HG03442 (cell line): ENCODE data around the gene ZNF670.

ENCODE experiments used
- ATAC-seq: cut with Tn5 transposase; IDR thresholded peaks from one replicate; pipeline ENCODE4 v1.9.1; 2021; ENCODE audit warnings: mild to moderate bottlenecking, moderate library complexity; ENCODE audit not compliant: unreplicated experiment

ZNF670 gene

GRCh38 chr1:247104965-247105364 is 26.4 kb upstream of the ZNF670 start:
- no peak for ATAC-seq

GRCh38 chr1:247103859-247104591 is 25.4 kb upstream of the ZNF670 start, which contains the start of gene ZNF669:
Gene ZNF669 (minus strand): TSS chr1:247104356. CDS start chr1:247104199, 157 bp downstream.
- ATAC-seq: peak; percentile 99

- ATAC-seq: no peak
Observed at GRCh38 chr1:247102381-247102780, 23.8 kb upstream of the ZNF670 start.

DNA sequence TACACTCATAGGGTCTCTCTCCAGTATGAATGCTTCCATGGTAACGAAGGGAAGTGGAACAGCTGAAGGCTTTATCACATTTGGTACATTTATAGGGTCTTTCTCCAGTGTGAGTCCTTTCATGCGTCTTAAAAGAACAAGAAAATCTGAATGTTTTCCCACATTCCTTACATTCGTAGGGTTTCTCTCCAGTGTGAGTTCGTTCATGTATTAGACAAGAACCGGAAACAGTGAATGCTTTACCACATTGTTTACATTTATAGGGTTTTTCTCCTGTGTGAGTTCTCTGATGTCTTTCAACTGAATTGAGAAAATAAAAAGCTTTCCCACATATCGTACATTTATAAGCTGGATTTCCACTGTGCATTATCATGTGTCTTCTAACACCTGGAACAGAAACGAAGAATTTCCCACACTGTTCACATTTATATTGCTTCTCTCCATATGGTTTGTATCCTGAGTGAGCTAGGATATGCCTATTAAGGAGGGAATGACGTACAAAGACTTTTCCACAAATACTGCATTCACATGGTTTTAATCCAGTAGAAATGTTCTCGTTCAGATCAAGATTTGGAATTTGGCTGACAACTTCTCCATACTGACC is 22.2 kb upstream of the ZNF670 start:
- ATAC-seq: no peak

GRCh38 chr1:247096958-247097357 is 18.3 kb upstream of the ZNF670 start:
- no peak for ATAC-seq

DNA sequence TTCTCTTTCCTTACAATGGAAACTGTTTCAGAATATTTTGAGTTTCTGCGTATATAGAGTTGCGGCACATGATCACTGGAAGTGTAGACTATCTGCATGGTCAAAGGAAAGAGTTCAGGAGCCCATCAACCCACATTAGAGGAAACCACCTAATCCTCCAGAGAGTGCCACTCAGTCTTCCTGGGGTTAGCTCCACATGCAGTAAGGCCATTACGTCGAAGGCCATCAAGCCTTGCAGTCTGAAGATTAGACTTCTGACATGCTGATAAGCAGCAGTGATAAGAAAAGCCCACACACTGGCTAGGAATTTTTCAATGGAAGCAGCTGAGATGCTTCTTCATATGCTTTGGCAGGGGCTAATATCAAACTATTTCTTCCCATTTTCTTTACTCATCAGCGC is 17.9 kb upstream of the ZNF670 start:
- ATAC-seq: no peak

DNA sequence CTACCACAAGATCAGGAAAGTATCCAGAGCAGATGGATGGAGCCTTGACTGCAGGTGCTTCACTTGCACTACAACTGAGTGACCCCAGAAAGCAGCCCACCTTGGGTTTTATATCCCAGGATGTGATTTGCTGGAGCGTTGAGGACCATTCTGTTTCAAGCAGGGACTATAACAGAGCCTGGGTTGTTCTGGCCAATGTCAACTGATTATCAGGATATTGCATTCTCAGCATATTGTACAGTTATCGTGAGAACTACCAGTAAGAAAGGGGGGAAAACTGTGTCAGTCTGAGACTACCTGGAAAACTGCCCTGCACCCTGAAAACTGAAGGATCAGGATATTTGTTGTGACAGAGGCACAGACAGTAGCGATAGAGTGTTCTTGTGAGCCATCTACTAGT is 17.5 kb upstream of the ZNF670 start:
- ATAC-seq: no peak

DNA sequence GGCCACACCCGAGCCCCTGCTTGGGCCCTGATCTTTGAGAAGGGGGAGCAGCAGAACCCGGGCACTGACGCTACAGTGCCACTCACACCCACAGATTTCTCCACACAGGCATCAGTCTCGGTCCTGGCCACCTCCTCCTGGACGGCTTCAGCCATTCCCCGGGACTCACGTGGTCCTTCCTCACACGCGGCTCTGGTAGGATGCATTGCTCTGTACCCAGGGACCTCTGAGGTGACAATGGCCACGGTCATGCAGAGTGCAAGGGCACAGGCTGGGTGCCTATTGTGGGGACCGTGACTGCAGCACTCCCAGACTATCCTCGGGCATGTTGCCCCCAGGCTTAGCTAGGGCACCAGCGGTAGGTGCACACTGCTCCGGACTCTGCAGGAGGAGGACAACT is 11.8 kb upstream of the ZNF670 start:
- no peak for ATAC-seq

- ATAC-seq: no peak
Observed at GRCh38 chr1:247089616-247090375, 11.2 kb upstream of the ZNF670 start.

DNA sequence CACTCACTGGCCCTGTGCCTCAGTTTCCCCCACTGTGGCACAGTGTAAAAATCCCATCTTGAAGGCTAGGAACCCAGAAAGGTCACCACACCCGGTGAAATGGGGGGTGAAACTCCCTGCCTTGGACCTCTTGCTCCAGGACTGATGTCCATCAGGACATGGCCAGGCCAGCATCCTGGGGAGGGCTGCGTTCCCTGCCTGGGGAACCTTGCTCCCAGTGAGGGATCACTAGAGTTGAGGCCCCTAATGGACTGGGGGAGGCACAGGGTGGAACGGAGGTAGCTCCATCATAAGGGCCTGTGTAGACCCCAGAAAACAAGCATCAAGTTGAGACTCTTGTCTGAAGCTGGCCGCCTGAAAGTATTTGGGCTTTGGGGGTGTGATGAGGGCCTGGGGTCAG is 10.4 kb upstream of the ZNF670 start:
- no peak for ATAC-seq

DNA sequence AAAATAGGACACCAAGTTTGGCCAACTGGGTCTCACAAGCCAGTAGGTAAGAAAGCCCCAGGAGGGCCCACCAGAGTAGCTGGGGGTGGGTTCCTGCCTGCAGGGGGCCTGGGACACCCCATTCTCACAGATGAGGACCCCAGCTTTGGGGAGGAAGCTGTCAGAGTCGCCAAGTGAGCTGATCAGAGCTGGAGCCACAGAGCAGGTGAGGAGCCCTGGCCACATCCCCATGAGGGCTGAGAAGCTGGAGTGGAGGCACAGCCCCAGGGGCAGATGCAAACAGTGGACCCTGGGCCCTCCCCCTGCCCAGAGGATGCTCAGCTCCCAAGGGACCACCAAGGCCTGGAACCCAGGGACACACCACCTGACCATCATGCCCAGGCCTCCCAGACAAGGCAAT is 8.6 kb upstream of the ZNF670 start:
- ATAC-seq: no peak

GRCh38 chr1:247085310-247085709 is 6.7 kb upstream of the ZNF670 start:
- ATAC-seq: no peak

DNA sequence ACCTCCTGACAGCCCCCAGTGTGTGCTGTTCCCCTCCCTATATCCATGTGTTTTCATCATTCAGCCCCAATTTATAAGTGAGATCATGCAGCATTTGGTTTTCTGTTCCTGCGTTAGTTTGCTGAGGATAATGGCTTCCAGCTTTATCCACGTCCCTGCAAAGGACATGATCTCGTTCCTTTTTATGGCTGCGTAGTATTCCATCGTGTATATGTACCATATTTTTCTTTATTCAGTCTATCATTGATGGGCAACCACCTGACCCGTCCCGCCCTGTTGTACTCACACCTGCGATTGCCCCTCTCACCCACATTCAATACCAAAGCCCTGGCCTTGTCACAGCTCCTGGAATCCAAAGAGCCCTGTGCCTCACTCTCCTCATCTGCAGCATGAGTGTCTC is 6.2 kb upstream of the ZNF670 start:
- ATAC-seq: no peak

DNA sequence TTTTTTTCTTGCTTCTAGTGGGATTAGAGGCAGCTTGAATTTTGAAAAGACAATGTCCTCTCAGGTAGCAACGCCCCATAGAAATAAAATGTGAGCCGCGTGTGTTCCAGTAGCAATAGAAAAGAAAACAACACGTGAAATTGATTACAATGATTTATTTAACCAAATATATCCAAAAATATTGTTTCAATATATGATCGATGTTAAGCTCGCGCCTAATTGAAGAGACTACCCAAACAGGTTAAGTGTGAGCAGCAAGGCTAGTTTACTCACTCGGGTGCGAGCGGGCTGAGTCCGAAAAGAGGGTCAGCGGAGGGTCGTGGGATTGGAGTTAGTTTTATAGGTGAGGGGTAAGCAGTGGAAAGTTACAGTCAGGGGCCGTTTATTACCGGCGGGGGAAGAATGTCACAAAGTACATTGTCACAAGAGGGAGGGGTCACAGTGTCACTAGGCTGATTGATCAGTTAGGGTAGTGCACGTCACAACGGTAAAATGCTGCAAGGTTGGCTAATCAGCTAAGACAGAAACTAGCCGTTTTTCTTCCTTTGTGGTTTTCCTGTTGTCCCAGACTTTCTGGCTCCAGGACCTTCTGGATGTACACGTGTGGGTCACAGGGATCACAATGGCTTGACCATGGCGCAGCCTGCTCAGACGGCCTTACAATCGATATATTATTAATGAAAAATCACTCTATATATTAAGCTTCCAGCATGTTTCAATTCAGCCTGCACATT is 697 bp upstream of the ZNF670 start:
- no peak for ATAC-seq

- no peak for ATAC-seq
Observed at GRCh38 chr1:247077876-247078257, 744 bp downstream of the ZNF670 start.

GRCh38 chr1:247077213-247077612 is 1.4 kb downstream of the ZNF670 start:
- ATAC-seq: no peak

- no peak for ATAC-seq
Observed at GRCh38 chr1:247070645-247071044, 8.0 kb downstream of the ZNF670 start.

DNA sequence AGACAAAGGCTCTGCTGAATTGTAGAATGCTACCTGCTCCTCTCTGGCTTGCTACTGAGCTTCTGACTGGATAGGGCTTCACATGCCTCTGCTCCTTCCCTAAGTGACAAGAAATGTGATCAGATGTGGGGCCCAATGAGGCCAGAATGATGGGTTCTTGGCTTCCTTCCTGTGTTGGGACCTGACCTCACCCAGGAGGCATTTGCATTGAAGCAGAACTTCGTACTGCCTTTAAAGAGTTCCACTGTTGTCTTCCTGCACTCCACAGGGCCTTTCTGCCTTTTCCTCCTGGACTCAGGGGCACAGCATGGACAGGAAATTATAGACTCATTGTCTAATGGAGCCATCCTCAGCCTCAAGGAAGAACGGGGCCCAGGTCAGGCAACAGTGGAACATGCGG is 14.3 kb downstream of the ZNF670 start:
- no peak for ATAC-seq

DNA sequence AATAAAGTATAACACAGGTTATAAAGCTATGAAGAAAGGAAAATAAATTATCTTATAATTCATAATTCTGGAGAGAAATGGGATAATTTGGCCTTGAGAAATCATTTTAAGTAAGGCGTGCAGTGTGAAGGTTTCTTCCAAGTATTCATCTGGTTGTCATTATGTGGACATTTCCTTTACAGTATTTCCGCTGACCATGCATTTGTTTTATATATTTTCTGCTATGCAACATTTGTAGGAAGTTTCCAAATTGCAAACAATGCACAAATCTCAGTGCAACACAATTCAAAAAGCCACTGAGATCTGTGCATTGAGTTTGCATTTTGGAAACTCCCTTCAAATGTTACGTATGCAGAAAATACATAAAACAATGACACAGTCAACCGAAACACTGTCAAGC is 17.8 kb downstream of the ZNF670 start:
- no peak for ATAC-seq

DNA sequence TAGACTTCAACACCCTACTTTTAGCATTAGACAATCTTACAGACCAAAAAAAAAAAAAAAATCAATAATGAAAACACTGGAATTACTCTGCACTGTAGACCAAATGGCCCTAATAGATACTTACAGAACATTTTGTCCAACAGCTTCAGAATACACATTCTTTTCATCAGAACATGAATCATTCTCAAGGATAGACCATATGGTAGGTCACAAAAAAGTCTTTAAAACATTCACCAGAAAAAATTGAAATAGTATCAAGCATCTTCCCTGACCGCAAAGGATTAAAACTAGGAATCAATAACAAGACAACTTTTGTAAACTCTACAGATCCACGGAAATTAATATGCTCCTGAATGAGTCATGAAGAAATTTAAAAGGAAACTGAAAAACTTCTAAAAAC is 22.5 kb downstream of the ZNF670 start:
- ATAC-seq: no peak

GRCh38 chr1:247054992-247055415 is 23.6 kb downstream of the ZNF670 start:
- ATAC-seq: no peak
